Posterior vena cava (tissue), 2 donors: ENCODE data around the gene CACNA1F. TPM values are rescaled to one million over a fixed set of nuclear protein-coding genes. Genes with fewer than 3 reads are reported as not detected.
A peak's percentile ranks its signal among the peaks of the same experiment; 100 is the strongest.

ENCODE experiments used
- DNase-seq: peaks from one replicate; pipeline ENCODE4 v3.0.0-alpha.2; 2020; ENCODE audit warnings: low spot score
- intact Hi-C, 2 donors: fragments of 100-400 bp; cut with DNase I; formaldehyde crosslinking; loops; one replicate each; pipeline versions ENCODE4 v1.14.1 to v1.14.2; 2022 to 2023
- total RNA-seq, 2 donors: library from RNA; stranded (reverse); fragmentation: NEBNext Ultra II Directional; extraction: Animal tissue kit (Norgen Biotek cat#: 25700); gene quantifications; one replicate each; pipeline ENCODE4 v1.2.1, GENCODE V29; 2021
- donor health status: DM: yes; HTN: yes; CAD: no.
- donor health status: DM: yes; HTN: yes; CAD: no.

The CACNA1F gene
- total RNA-seq, 2 donors from 2014 or later, result 0.09 to 0.10 TPM

- DNase-seq, result no peak
- intact Hi-C loops, result no loop called here
Observed at GRCh38 chrX:49233887-49234555, 881 bp upstream of the CACNA1F start.

- intact Hi-C loops, result no loop called here
- no peak for DNase-seq
Observed at GRCh38 chrX:49232525-49232924, 615 bp downstream of the CACNA1F start.

GRCh38 chrX:49231333-49232000 is 1.7 kb downstream of the CACNA1F start:
- no peak for DNase-seq
- intact Hi-C loops, result no loop called here

GRCh38 chrX:49230500-49231232 is 2.5 kb downstream of the CACNA1F start:
- intact Hi-C loops, result no loop called here
- peak; percentile 91 for DNase-seq

- DNase-seq, result no peak
- intact Hi-C loops, result no loop called here
Observed at GRCh38 chrX:49228185-49228584, 5.0 kb downstream of the CACNA1F start.

GRCh38 chrX:49227726-49228125 is 5.4 kb downstream of the CACNA1F start:
- intact Hi-C loops, result no loop called here
- no peak for DNase-seq

- intact Hi-C loops, result no loop called here
- no peak for DNase-seq
Observed at GRCh38 chrX:49226946-49227345, 6.2 kb downstream of the CACNA1F start.

- intact Hi-C loops, result no loop called here
- DNase-seq, result no peak
Observed at GRCh38 chrX:49225858-49226257, 7.3 kb downstream of the CACNA1F start.

- DNase-seq, result no peak
- intact Hi-C loops, result no loop called here
Observed at GRCh38 chrX:49221868-49222267, 11.3 kb downstream of the CACNA1F start.

- DNase-seq, result peak; percentile 2
- intact Hi-C loops, result no loop called here
Observed at GRCh38 chrX:49220100-49220499, 13.0 kb downstream of the CACNA1F start.

- intact Hi-C loops, result no loop called here
- DNase-seq, result no peak
Observed at GRCh38 chrX:49214996-49215526, 18.1 kb downstream of the CACNA1F start.

- DNase-seq, result no peak
- intact Hi-C loops, result no loop called here
Observed at GRCh38 chrX:49214416-49214815, 18.7 kb downstream of the CACNA1F start.

GRCh38 chrX:49212861-49213260 is 20.3 kb downstream of the CACNA1F start:
- DNase-seq, result no peak

GRCh38 chrX:49212209-49212608 is 20.9 kb downstream of the CACNA1F start:
- intact Hi-C loops, result no loop called here
- no peak for DNase-seq

More at GRCh38 chrX:49212861-49213260, 20.3 kb downstream of the CACNA1F start:
- intact Hi-C loops, result no loop called here

GRCh38 chrX:49211074-49211473 is 22.1 kb downstream of the CACNA1F start:
- DNase-seq, result no peak
- intact Hi-C loops, result no loop called here

GRCh38 chrX:49210406-49210805 is 22.7 kb downstream of the CACNA1F start:
- DNase-seq, result no peak
- intact Hi-C loops, result no loop called here

- intact Hi-C loops, result no loop called here
- no peak for DNase-seq
Observed at GRCh38 chrX:49209434-49210251, 23.5 kb downstream of the CACNA1F start.

- DNase-seq, result no peak
- intact Hi-C loops, result no loop called here
Observed at GRCh38 chrX:49208399-49208798, 24.7 kb downstream of the CACNA1F start.

GRCh38 chrX:49206543-49206942 is 26.6 kb downstream of the CACNA1F start:
- intact Hi-C loops, result no loop called here
- no peak for DNase-seq
